HG03025 (cell line): ENCODE data around the gene RAD23A.
A peak's percentile ranks its signal among the peaks of the same experiment; 100 is the strongest.
"Not testable (repeated sequence)": the region's sequence is repeated elsewhere in the genome, so short reads cannot be mapped to it uniquely, and the experiment has no call there.

Experiments used
- ATAC-seq: cut with Tn5 transposase; IDR thresholded peaks from one replicate; pipeline ENCODE4 v1.9.1; 2021; ENCODE audit warnings: mild to moderate bottlenecking, moderate library complexity; ENCODE audit not compliant: unreplicated experiment, low FRiP score

The RAD23A gene

DNA sequence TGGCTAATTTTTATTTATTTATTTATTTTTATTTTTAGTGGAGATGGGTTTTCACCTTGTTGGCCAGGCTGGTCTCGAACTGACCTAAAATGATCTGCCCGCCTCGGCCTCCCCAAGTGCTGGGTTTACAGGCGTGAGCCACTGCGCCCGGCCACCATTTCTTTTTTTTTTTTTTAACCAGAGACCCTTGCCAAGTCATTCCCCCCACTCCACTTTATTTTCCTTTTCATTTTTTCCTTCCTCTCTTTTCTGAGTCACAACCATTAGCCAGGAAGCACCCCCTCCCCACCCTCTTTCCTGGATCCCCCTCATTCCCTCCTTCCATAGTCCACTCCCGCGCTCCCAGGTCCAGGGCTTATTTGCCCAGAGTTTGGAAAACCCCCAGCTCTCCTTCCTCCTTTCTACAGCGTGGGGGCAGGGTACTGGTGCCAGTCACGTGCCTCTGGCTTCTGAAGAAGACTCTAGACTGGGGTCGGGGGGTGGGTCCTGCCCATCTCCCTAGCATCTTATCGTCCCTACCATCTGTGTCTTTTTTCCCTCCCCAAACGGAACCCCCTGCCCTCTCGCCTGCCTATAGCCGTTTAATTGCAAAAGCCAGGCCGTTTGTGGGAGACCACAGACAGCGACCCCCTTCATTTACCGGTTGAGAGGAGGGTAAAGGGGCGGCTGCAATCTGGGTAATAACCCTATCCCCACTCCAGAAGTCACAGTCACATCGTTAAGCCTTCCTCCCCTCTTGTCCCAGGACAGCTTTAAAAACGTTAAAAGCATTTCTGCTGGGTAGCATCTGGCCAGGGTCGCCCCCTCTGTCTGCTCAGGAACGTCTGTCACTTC, 8.4 kb upstream of the RAD23A start:
- ATAC-seq, result no peak

DNA sequence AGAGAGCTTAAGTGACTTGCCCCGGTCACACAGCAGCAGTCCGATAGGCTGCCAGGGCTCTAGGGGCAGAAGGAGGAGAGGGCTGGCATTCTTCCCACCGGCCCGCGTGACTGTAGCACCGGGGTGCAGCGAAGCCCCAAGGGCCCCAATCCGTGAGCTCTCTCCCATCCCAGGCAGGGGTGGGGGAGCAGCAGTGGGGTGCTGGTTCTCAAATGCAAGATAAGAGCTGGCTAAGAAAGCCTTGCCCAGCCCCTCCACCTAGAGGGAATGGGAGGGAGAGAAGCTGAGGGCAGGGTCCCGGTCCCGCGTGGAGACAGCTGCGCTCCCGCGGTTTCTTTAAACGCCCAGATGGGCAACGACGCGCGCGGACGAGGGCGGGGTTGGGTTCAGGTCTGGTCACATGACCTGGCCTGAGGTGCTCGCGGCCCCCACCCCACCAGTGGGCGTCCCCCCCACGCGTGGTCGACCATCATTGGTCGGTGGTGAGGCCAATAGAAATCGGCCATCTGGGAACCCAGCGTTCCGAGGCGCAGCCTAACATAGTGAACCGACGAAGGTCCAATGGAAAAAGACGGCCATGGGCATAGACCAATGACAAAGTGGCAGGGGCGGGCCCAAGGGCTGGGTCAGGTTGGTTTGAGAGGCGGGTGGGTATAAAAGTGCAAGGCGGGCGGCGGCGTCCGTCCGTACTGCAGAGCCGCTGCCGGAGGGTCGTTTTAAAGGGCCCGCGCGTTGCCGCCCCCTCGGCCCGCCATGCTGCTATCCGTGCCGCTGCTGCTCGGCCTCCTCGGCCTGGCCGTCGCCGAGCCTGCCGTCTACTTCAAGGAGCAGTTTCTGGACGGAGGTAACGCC, 7.5 kb upstream of the RAD23A start, which contains the start of gene CALR:
TSS of gene CALR (plus strand) at position 683 of the 852 bp plus-strand sequence. CDS start at position 754, 71 bp downstream.
- peak; percentile 82 for ATAC-seq

DNA sequence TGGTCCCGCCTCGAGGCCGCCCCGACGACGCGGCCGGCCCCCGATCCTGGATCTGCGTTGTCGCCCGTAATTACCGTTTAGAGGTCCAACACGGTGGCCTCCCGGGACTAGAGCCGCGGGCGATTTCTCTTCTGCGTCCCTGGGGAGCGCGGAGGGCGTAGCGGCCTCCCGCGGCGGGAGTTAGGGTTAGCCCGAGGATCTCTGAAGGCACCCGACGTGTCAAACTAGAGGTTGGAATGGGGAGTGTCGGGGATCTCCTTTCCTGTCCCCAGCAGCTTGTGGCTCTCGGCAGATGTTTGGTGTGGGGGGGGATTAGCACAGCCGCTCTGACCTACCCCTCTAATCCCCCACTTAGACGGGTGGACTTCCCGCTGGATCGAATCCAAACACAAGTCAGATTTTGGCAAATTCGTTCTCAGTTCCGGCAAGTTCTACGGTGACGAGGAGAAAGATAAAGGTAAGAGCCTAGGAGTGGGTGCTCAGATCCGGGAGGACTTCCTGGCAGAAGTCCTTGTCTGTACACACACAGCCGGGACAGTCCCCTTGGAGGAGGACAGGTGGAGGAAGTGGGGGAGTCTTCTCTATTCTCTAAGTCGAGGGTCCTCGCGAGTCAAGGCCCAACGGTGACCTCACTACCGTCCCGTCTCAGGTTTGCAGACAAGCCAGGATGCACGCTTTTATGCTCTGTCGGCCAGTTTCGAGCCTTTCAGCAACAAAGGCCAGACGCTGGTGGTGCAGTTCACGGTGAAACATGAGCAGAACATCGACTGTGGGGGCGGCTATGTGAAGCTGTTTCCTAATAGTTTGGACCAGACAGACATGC, 6.7 kb upstream of the RAD23A start:
- peak; percentile 5 for ATAC-seq

DNA sequence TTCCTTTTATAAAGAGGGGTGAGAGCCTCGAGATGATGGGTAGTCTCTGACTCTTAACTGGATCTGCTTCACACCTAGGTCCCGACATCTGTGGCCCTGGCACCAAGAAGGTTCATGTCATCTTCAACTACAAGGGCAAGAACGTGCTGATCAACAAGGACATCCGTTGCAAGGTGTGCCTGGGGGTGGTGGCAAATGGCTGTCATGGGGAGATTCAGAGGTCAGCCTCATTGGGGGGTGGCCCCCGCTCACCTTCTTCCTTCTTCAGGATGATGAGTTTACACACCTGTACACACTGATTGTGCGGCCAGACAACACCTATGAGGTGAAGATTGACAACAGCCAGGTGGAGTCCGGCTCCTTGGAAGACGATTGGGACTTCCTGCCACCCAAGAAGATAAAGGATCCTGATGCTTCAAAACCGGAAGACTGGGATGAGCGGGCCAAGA, 5.7 kb upstream of the RAD23A start:
- ATAC-seq, result no peak

DNA sequence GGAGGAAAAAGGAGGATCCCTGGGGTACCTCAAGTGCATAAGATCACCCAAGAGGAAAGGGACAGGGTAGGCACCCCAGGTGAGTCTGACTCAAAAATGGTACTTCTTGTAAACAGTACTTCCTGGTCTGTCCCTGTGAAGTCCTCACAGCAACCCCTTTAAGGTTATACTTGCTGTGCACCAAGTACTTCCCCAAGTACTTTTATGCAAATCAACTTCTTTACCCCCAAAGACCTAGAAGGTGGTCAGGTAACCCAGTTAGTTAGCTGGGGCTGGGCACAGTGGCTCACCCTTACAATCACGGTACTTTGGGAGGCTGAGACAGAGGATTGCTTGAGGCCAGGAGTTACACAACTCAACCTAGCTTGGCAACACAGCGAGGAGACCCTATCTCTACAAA, 4.8 kb upstream of the RAD23A start:
- no peak for ATAC-seq

DNA sequence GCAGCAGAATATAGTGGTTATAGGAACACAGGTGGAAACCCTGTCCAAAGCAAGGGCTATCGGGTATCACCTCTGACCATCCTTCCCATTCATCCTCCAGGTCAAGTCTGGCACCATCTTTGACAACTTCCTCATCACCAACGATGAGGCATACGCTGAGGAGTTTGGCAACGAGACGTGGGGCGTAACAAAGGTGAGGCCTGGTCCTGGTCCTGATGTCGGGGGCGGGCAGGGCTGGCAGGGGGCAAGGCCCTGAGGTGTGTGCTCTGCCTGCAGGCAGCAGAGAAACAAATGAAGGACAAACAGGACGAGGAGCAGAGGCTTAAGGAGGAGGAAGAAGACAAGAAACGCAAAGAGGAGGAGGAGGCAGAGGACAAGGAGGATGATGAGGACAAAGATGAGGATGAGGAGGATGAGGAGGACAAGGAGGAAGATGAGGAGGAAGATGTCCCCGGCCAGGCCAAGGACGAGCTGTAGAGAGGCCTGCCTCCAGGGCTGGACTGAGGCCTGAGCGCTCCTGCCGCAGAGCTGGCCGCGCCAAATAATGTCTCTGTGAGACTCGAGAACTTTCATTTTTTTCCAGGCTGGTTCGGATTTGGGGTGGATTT, 2.1 kb upstream of the RAD23A start:
- ATAC-seq, result no peak

DNA sequence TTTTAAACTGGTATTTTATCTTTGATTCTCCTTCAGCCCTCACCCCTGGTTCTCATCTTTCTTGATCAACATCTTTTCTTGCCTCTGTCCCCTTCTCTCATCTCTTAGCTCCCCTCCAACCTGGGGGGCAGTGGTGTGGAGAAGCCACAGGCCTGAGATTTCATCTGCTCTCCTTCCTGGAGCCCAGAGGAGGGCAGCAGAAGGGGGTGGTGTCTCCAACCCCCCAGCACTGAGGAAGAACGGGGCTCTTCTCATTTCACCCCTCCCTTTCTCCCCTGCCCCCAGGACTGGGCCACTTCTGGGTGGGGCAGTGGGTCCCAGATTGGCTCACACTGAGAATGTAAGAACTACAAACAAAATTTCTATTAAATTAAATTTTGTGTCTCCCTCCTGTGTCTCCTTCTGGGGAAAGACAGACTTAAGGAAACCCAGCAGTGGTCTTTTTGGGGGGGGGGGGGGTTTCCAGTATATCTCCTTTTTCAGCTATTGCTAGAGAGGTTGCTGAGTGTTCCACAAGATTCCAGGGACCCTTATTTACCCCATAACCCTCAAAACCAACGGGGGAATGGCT, 1.5 kb upstream of the RAD23A start:
- ATAC-seq, result no peak

DNA sequence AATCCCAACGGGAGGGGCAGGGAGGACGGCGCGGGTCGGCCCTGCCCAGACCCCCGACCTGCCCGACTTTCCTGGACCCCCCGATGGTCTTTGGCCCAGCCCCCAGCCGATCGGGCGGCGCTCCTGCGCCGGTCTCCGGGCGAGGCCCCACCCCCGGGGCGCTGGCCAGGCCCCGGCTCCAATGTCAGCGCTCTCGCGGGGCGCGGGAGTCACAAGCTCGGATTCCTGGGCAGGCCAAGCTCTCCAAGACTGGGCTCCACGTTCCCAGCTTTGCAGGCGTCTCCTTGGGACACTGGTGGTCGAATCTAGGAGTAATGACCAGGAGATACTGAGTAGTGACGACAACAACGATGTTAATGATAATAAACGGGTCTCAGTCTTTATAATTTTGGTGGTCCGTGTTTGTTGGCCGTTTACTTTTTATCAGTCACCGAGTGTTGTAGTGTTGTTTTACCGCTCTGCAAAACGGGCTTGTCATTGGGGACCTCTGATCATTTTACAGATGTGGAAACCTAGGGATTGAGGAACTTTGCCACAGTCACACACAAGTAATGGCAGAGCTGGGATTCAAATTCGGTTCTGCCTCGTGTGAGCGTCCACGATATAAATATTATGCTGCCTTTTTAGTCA, 545 bp downstream of the RAD23A start:
- ATAC-seq, result peak; percentile 23

DNA sequence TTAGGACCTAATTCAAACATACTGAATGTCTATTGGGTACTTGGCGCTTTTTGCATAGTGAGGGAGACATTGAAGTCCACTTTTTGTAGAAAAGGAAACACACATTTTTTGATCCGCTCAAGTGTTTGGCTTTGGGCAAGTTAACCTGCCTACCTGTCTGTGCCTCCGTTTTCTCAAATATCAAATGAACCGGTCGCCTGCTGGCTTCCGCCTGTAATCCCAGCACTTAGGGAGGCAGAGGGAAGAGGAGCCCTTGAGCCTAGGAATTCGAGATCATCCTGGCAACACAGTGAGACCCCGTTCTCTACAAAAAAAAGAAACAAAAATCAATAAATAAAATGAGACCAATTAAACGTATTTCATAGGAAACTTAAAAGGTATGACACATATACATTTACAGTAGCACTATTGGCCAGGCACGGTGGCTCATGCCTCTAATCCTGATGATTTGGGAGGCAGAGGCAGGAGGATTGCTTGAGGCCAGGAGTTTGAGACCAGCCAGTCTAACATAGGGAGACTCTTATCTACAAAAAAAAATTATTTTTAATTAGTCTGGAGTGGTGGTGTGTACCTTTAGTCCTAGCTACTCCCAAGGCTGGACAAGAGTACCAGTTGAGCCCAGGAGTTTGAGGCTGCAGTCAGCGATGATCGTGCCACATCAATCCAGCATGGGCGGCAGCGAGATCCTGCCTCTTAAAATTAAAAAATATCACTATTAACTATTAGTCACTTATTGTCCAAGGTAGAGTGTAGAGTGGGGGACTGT, 1.3 kb downstream of the RAD23A start:
- ATAC-seq, result no peak

DNA sequence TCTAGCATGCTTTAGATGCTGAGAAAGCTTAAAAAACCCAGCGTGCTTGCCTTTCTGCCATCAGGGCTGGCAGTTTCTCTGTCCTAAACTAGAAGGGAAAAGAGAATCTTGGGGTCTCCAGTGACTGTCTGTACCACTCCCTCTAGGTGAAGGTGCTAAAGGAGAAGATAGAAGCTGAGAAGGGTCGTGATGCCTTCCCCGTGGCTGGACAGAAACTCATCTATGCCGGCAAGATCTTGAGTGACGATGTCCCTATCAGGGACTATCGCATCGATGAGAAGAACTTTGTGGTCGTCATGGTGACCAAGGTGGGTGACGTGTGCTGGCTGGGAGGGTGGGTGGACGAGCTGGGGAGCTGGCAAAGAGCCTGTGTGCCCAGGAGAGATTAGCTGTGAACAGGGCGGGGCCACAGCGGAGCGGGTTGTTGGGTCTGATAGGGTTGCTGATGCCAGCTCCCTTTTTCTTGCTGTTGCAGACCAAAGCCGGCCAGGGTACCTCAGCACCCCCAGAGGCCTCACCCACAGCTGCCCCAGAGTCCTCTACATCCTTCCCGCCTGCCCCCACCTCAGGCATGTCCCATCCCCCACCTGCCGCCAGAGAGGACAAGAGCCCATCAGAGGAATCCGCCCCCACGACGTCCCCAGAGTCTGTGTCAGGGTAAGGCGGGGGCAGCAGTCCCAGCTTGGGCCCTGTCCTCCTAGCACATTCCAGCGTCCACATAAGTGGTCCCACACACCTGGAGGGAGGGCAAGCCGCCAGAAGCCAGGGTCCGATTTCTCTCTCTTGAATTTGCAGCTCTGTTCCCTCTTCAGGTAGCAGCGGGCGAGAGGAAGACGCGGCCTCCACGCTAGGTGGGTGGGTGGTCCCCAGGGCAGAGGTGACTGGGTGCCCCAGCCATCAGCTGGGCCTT, 2.3 kb downstream of the RAD23A start:
- no peak for ATAC-seq

DNA sequence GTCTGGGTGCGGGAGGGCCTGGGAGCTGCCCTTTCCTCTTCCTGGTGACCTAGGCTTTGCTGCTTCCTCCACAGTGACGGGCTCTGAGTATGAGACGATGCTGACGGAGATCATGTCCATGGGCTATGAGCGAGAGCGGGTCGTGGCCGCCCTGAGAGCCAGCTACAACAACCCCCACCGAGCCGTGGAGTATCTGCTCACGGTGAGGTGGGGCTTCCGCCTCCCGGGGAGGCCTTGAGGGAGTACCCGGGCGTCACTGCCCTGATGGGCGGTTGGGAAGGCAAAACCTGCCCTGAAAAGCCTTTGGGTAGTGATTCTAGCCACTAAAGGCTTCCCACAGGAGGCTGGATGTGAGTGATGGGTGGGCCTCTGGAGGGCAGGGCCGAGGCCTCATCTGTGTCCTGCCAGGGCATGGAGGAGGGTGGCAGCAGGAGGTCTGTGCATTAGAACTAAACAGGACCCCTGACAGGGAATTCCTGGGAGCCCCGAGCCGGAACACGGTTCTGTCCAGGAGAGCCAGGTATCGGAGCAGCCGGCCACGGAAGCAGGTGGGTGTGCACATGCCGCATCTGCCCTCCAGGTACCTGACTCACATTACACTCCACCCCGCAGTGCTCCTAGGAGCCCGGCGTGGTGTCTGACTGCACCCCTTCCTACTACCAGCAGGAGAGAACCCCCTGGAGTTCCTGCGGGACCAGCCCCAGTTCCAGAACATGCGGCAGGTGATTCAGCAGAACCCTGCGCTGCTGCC, 3.1 kb downstream of the RAD23A start:
- ATAC-seq, result no peak

DNA sequence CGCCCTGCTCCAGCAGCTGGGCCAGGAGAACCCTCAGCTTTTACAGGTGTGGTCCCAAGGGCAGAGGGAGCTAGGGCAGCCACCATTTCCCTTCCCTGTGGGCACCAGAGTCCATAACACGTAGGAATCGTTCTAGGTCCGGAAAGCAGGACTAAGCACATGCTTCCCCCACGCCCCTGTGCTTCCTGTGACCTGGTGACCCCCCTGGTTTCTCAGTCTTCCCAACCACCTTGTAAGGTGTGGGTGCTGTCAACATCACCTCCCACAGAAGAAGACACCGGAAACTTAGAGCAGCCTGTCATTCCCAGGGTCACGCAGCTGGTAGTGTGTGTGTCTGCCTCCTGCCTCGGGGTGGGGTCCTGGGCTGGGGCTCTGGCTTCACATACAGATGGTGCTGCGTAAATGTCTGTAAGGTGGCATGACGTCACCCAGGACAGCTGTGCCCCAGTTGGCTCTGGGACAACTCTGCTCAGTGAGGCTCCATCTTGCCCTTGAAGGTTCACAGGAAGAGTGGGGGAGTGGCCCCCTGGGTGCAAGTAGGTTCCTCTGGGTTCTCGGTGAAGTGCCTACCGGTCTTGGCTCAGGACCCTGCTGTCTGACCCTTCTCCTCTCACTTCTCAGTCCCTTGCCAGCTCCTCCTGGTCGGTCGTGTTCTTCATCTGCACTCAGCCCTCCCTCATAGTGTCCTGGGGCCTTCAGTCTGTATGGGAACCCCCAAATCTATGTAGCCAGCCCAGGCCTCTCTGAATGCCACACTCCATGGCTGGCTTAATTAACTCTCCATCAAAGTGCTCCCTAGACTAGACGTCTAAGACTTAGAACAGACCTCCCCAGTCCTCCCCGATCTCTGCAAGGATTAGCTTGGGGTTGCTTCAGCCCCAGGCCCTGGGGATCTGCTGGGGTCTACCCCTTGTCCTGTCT, 4.0 kb downstream of the RAD23A start:
- no peak for ATAC-seq

DNA sequence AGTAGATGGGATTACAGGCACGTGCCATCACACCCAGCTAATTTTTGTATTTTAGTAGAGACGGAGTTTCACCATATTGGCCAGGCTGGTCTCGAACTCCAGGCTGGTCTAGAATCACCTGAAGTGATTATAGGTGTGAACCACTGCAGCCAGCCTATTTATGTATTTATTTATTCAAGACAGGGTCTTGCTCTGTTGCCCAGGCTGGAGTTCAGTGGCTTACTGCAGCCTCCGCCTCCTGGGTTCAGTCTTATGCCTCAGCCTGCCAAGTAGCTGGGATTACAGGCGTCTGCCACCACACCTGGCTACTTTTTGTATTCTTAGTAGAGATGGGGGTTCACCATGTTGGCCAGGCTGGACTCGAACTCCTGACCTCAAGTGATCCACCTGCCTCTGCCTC, 6.4 kb downstream of the RAD23A start:
- ATAC-seq, result not testable (repeated sequence)

DNA sequence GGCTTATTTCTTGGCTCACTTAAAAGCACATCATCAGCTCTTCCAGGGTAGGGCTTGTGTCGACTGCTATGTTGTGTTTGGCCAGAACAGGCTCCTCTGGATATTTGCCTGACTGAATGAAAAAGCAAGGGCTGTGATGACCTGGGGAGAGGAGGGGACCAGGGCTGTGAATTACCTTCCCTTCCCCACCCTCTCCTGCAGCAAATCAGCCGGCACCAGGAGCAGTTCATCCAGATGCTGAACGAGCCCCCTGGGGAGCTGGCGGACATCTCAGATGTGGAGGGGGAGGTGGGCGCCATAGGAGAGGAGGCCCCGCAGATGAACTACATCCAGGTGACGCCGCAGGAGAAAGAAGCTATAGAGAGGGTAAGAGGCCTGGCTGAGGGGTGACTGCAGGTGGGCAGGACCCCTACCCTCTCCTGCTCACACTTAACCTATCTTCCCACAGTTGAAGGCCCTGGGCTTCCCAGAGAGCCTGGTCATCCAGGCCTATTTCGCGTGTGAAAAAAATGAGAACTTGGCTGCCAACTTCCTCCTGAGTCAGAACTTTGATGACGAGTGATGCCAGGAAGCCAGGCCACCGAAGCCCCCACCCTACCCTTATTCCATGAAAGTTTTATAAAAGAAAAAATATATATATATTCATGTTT, 7.0 kb downstream of the RAD23A start:
- no peak for ATAC-seq

DNA sequence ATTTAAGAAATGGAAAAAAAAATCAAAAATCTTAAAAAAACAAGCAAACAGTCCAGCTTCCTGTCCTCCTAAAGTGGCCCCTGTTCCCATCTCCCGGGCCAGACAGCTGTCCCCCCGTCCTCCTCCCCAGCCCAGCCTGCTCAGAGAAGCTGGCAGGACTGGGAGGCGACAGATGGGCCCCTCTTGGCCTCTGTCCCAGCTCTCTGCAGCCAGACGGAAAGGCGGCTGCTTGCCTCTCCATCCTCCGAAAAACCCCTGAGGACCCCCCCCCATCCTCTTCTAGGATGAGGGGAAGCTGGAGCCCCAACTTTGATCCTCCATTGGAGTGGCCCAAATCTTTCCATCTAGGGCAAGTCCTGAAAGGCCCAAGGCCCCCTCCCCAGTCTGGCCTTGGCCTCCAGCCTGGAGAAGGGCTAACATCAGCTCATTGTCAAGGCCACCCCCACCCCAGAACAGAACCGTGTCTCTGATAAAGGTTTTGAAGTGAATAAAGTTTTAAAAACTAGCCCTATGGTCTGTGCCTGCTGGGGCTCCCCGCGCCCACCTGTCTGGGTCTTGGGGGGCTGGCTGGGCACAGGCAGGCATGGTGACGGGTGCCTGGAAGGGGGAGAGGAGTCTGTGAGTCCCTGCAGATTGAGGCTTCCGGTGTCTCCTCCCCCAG, 7.6 kb downstream of the RAD23A start:
- no peak for ATAC-seq
